GM12874 (cell line): ENCODE results near the gene NPB.

Experiments used
- TF ChIP-seq, protein P1 (sequence below): IDR thresholded peaks from 2 replicates; pipeline ENCODE4 v1.5.1; 2011; ENCODE audit warnings: low read depth, mild to moderate bottlenecking, control low read depth, low read length, moderate library complexity; ENCODE audit not compliant: insufficient read depth

The NPB gene

DNA sequence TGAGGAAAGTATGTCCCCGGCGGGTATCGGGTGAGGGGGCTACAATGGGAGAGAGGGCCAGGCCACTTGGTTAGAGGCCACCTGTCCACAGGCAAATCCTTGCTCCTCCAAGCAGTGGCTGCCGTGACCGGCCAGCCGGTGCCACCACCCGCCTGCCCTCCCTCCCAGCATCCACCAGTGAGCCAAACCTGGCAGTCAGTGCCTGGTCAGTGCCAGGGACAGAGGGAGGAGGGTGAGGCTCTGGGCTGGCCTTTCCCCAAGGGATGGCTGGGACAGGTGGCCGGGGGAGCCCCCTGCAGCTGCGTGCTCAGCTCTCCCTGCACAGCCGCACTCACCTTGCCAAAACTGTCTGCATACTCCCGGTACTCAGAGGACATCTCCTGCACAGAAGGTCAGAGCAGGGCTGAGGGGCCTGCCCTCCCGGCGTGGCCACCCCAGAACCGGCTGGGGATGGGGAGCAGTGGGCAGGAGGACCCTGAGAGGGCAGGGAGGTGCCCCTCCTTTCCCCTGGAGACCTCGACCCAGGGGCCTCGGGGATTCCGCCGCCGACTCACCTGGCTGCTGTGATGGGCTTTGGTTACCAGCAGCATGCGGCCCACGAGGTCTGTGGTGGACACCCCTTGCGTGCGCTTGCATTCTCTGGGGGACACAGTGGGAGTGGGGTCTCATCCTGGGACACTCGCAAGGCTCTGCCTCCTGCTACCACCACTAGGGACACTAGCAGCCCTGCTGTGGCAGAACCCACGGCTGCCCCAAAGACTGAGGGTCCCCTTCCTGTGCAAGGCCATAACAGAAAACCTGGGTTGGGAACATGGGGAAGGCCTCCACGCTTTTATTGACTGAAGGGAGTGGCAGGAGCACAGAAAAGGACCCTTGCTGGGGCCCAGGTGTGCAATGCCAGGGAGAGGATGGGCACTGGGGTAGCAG is 5.4 kb downstream of the NPB start:
- TF ChIP-seq, protein P1, sequence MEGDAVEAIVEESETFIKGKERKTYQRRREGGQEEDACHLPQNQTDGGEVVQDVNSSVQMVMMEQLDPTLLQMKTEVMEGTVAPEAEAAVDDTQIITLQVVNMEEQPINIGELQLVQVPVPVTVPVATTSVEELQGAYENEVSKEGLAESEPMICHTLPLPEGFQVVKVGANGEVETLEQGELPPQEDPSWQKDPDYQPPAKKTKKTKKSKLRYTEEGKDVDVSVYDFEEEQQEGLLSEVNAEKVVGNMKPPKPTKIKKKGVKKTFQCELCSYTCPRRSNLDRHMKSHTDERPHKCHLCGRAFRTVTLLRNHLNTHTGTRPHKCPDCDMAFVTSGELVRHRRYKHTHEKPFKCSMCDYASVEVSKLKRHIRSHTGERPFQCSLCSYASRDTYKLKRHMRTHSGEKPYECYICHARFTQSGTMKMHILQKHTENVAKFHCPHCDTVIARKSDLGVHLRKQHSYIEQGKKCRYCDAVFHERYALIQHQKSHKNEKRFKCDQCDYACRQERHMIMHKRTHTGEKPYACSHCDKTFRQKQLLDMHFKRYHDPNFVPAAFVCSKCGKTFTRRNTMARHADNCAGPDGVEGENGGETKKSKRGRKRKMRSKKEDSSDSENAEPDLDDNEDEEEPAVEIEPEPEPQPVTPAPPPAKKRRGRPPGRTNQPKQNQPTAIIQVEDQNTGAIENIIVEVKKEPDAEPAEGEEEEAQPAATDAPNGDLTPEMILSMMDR, result no peak

DNA sequence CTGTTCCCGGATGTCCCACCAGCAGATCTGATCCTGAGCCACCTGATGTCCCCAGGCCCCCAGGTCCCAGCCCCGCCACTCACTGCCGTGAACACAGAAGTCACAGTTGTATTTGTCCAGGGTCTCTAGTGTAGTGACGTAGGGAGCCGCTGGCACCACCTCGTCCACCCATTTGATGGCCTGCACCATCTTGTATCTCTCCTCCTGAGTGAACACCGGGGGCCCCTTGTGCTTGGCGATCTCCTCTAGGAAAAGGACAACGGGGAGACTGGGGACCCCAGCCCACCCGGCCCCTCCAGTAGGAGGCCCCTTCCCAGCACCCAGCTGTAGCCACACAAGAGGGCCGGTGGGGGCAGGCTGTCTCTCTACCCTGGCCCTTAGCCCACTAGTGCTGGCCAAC is 6.8 kb downstream of the NPB start:
- TF ChIP-seq, protein P1, result no peak

DNA sequence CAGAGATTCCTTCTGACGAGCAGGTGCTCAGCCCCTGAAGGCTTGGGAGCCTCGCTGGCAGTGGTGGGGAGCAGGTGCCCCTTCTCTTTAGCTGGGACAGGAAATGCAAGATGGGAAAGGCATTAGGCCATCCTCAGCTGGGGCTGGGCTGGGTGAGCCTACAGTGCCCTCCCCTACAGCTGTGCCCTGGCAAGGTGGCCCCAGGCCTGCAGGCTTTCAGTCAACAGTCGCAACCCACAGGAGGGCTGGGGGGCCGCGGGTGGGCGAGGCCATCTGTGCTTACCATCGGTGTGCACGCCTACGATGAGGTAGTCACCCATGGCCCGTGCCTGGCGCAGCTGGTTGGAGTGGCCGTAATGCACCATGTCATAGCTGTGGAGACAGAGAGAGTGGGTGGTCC is 7.2 kb downstream of the NPB start:
- TF ChIP-seq, protein P1, result no peak

DNA sequence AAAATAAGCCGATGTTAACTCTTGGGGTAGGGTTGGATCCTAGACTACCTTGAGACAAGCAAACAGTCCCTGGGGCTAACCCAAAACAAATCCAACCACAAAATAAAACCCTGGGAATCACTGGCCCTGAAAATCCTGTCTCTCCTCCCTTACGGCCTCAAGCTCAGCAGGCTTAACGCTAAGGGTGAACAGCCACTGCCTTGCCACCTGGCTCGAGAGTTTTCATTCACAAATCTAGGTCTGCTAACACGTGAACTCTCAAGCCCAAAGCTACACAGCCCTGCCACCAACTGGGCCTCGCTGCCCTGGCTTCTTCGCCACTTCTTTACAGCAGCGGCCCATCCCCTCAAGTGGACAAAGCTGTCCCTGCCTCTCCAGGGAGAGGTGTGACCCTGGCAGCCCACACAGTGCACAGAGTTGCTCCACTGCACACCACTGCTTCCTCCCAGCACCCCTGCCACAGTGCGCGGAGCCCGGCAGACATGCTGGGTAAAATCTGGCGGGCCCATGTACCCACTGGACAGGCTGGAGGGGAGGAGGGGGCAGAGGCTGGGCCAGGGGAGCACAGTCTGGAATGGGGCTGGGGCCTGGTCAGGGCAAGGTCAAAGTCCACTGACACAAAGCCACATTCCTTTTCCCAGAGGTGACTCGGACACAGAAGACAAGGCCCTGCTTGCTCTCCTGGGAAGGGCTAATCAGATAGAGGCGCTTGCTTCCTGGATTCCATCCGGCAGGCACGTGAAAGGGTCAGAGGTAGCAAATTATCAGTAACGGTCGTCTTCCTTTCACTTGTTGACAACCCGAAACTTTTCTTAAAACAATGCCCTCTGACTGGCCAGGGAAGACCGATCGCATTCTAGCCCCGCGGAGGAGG is 8.2 kb downstream of the NPB start:
- TF ChIP-seq, protein P1, result no peak

DNA sequence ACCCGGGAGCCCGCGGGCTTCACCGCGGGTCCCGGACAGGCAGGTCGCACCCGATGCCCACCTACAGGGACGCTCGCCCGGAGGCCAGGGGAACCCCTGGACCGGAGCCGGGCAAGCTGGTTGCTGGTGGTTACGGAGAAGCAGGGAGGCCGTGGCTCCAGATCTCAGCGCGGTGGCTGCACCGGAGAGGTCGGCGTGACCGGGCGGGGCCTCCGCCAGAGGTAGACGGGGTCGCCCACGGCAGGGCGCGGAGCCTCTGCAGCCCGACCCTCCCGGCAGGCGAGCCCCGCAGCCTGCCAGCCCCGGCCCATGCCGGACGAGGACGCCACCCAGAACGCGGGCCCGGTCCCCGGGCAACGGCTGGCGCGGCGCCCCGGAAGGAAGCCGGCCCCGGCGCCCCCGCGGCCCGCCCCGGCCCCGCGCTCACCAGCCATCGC is 8.8 kb downstream of the NPB start:
- TF ChIP-seq, protein P1, result no peak

DNA sequence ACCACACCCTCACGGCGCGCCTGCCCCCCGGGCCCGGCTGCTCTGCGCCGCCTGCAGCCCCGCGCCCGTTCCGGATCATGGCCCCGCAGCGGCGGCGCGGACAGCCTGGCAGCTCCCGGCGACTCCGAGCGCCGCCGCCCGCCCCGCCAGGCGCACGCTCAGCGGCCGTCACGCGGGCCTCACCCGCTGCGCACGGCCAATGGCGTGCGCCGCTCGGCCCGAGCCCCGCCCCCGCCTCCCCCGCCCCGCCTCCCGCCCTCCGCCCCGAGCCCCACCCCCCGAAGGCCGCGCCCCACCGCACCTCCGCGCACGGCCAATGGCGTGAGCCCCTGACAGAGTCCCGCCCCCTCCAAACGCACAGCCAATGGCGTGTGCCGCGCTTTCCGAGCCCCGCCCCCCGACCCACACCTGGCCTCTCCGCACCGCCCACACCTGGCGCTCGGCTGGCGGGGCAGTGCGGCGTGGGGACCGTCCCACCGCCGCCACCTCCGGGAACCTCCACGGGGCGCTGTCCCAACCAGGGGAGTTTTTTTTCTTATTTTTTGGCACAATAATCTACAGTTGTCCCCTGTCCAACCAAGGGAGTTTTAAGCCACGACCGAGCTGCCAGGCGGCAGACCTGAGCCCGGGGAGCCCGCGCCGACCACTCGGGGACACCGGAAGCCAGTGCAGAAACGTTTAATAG is 9.4 kb downstream of the NPB start, which contains the start of gene PCYT2:
PCYT2 (minus strand) TSS at position 123 of the 685 bp plus-strand sequence; CDS start at position 79, 44 bp downstream.
- TF ChIP-seq, protein P1, result no peak
